NCI-H2196 (cell line): ENCODE data around the gene POLR2J3.
"Not testable (repeated sequence)": the region's sequence is repeated elsewhere in the genome, so short reads cannot be mapped to it uniquely, and the experiment has no call there.

Source experiments
- DNase-seq: peaks from one replicate; lab custom pipeline; 2025; ENCODE audit not compliant: unreplicated experiment; lab: John Stamatoyannopoulos, UW

The POLR2J3 gene

GRCh38 chr7:102572261-102573239, at the start of gene POLR2J3:
Gene POLR2J3 (minus strand): TSS chr7:102572583. CDS start chr7:102572521, 62 bp downstream.
- DNase-seq, result not testable (repeated sequence)

GRCh38 chr7:102618122-102618521, 45.7 kb upstream of the POLR2J3 start:
- not testable (repeated sequence) for DNase-seq

- not testable (repeated sequence) for DNase-seq
Observed at GRCh38 chr7:102616507-102617125, 44.2 kb upstream of the POLR2J3 start, which contains the start of gene RASA4. Gene RASA4 (minus strand): TSS chr7:102616756. CDS start chr7:102616689, 67 bp downstream.

- DNase-seq, result not testable (repeated sequence)
Observed at GRCh38 chr7:102615930-102616329, 43.5 kb upstream of the POLR2J3 start.

- DNase-seq, result not testable (repeated sequence)
Observed at GRCh38 chr7:102614873-102615272, 42.5 kb upstream of the POLR2J3 start.

GRCh38 chr7:102614346-102614697, 41.9 kb upstream of the POLR2J3 start:
- DNase-seq, result not testable (repeated sequence)

- not testable (repeated sequence) for DNase-seq
Observed at GRCh38 chr7:102613575-102614345, 41.4 kb upstream of the POLR2J3 start.

GRCh38 chr7:102611675-102612325, 39.4 kb upstream of the POLR2J3 start:
- DNase-seq, result not testable (repeated sequence)

- DNase-seq, result not testable (repeated sequence)
Observed at GRCh38 chr7:102611013-102611674, 38.8 kb upstream of the POLR2J3 start.

GRCh38 chr7:102610441-102610840, 38.1 kb upstream of the POLR2J3 start:
- not testable (repeated sequence) for DNase-seq

- DNase-seq, result not testable (repeated sequence)
Observed at GRCh38 chr7:102609734-102610133, 37.4 kb upstream of the POLR2J3 start.

- not testable (repeated sequence) for DNase-seq
Observed at GRCh38 chr7:102606848-102607247, 34.5 kb upstream of the POLR2J3 start.

- not testable (repeated sequence) for DNase-seq
Observed at GRCh38 chr7:102604431-102605145, 32.2 kb upstream of the POLR2J3 start.

GRCh38 chr7:102602317-102602716, 29.9 kb upstream of the POLR2J3 start:
- not testable (repeated sequence) for DNase-seq

- DNase-seq, result not testable (repeated sequence)
Observed at GRCh38 chr7:102599699-102600098, 27.3 kb upstream of the POLR2J3 start.

- not testable (repeated sequence) for DNase-seq
Observed at GRCh38 chr7:102596036-102596435, 23.7 kb upstream of the POLR2J3 start.

GRCh38 chr7:102593637-102594334, 21.4 kb upstream of the POLR2J3 start:
- DNase-seq, result not testable (repeated sequence)

GRCh38 chr7:102592477-102593019, 20.2 kb upstream of the POLR2J3 start:
- not testable (repeated sequence) for DNase-seq
